Activated CD4-positive, CD25-positive, alpha-beta regulatory T cell (primary cell): ENCODE measurements around the gene ADCY9.
"Not testable (repeated sequence)": the region's sequence is repeated elsewhere in the genome, so short reads cannot be mapped to it uniquely, and the experiment has no call there.

Experiments
- DNase-seq, 4 experiments: peaks; one replicate each; lab custom pipeline; 2025; lab: John Stamatoyannopoulos, UW

ADCY9 gene

DNA sequence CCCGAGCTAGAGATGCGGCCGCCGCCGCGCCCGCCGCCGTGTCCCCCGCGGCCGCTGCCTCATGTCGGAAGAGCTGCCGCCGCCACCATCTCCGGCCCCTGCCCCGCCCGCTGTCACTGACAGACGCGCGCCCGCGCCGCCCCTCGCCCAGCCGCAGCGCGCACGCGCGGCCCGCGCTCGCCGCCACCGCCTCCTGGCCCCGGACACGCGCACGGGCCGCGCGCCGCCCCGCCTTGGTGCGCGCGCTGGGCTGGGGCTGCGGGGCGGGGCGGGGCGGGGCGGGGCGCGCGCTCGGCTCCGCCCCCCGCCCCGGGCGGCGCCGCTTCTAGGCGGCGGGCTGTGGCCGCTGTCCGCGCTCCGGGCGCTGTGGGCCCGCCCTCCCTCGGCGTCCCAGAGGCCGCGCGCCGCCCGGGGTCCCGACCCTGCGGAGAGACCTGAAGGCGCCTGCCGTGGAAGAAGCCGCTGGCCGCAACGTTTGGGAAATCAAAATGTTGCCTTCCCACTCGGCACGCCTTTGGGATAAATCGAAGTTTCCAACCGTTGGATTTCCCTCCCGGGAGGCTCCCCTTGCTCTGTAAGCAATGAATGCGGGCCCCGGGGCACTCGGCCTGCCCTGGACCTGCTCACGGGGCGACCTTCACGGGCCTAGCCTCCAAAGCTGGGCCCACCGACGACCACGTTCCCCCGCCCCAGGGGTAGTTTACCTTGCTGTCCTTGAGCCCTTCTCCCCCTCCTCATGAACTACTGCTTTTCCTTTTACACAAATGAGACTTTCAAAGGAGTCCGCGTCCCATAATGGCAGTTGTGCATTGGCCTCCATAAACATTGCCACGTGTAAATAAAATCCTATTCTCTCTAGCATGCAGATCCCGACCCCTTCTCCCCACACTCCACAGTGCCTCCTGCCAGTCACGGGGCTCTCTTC is at the start of gene ADCY9:
ADCY9 (minus strand) TSS at position 118 of the 925 bp plus-strand sequence. CDS start 1,000 bp downstream, outside the sequence.
- DNase-seq: peak; percentile 14 to 62 (median 42)

DNA sequence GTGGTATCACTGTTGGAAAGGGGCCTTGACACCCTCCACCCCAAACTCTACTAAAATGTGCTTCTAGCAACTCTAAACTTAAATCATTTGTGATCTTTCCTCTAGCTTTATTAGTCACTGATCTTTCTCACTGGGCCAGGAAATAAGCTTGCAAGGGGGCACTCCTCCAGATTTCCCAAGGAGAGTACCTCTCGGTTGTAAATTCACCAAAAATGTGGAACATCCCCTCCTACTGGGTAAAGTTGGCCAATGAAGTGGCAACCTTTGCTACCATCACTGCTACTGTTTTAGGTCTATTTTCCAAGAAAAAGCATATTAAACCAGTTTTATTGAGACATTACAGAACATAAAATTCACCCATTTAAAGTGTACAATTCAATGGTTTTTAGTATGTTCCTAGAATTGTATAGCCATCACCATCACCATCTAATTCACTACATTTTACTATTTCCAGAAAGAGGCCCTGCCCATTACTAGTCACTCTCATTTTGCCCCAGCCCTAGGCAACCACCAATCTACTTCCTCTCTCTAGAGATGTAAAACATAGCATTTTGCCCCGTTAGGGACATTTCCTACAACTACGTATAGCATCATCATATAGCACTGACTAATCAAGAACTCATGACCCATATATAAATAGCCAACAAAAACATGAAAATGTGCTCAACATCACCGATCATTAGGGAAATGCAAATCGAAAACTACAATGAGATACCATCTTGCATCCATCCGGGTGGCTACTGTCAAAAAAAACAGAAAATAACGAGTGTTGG is 44.6 kb upstream of the ADCY9 start:
- no peak for DNase-seq

DNA sequence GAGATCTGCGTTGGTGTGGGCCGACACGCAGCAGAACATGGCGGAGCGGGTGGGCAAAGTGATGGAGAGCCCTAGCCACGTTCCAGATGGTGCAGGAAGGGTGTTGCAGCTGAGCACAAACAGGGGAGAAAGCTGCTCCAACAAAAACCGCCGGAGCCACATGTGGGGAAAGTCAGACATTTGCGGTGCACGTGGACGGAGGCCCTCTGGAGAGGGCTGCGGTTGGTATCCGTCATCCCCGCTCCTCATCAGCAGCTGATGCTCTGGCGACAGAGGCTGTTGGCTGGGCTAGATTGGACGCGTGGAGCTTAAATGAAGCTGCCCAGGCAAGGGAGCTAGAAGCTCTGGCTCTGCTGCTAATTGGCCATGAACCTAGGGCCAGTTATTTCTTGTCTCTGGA is 43.5 kb upstream of the ADCY9 start:
- DNase-seq: no peak

DNA sequence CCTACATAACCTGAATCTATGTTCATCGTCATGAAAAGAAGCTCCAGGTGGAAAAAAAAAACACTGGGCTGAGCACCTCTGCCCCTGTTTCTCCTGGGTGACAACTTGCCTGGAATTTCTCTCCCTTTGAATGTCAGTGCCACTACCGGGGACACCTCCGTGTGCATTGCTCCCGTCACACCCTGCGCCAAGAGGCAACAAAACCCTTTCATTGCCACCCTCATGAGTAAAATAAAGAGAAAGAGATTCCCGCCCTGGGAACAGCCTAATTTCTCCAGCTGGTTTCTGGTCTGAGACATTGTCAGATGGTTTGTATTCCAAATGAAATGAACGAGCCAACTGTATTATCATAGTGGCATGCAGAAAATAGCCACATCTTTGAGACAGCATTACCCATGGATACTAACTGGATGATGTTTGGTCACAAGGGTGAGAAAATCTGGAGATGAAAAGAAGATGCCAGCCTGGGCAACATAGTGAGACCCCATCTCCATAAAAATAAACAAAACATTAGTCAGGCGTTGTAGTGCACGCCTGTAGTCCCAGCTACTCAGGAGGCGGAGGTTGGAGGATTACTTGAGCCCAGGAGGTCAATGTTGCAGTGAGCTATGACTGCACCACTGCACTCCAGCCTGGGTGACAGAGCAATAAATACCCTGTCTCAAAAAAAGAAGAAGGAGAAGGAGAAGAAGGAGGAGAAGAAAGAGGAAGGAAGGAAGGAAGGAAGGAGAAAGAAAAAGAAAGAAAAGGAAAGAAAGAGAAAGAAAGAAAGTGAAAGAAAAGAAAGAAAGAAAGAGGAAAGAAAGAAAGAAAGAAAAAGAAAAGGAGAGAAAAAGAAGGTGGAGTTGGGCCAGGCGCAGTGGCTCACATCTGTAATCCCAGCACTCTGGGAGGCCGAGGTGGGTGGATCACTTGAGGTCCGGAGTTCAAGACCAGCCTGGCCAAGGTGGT is 42.2 kb upstream of the ADCY9 start:
- DNase-seq: no peak

DNA sequence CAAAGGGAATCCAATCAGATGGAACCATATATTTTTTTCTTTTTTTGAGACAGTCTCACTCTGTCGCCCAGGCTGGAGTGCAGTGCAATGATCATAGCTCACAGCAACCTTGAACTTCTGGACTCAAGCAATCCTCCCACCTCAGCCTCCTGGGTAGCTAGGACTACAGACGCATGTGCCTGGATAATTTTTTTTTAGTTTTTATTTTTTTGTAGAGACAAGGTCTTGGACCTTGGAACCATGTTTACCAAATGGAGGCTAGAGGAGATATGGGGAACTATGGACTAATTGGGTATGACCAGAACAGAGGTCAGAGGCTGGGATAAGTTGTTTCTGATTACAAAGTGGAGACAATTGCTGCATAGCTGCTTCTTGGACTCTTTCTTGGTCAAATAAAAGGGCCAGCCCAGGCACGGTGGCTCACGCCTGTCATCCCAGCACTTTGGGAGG is 41.2 kb upstream of the ADCY9 start:
- DNase-seq: no peak

DNA sequence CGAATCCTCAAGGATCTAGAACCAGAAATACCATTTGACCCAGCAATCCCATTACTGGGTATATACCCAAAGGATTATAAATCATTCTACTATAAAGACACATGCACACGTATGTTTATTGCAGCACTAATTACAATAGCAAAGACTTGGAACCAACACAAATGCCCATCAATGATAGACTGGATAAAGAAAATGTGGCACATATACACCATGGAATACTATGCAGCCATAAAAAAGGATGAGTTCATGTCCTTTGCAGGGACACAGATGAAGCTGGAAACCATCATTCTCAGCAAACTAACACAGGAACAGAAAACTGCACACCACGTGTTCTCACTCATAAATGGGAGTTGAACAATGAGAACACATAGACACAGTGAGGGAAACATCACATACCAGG is 40.3 kb upstream of the ADCY9 start:
- DNase-seq: not testable (repeated sequence)

DNA sequence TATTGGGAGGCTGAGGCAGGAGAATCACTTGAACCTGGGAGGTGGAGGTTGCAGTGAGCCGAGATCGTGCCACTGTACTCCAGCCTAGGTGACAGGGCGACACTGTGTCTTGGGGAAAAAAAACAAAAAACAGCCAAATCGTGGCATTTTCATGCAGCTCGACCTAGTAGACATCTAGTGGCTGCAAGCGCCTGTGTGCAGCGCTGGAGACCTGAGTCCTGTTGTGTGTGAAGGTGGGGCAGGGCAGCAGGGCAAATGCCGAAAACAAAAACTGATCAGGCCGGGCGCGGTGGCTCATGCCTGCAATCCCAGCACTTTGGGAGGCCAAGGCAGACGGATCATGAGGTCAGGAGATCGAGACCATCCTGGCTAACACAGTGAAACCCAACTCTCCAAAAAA is 37.1 kb upstream of the ADCY9 start:
- DNase-seq: not testable (repeated sequence)

DNA sequence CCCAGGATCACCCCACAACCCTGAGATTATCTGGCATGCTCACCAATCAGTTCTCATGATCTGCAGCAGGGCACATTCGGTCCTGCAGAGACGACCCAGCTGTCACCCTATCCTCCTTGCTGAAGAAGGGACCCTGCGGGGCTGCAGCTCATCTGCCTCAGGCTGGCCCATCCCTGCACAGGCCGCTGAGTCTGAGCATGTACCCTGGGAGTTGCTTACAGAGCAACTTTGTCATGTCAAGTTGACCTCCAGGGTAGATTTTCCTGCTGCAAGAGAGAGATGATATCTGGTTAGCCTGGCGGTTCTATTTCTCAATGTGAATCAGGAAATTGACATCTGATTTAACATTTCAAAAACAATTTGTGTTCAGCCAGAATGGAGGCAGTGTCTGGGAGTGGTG is 36.0 kb upstream of the ADCY9 start:
- no peak for DNase-seq

DNA sequence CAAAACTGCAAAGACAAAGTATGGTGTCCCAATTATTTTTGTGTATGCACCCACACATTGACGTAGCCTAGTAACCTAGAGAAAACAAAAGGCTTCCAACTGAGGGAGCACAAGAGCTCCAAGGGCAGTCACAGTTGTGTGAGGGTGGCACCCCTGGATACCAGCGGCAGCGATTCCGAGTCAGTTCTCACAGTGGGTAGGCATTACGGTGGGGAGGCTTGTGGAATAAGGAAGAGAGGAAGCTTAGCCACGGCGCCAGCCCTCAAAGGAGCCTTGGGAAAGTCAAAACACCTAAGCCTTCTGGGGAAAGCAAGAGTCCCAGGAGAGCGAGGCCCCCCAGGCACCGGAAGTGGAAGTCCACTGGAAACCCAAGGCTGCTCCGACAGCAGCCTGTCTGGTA is 31.0 kb upstream of the ADCY9 start:
- DNase-seq: no peak

DNA sequence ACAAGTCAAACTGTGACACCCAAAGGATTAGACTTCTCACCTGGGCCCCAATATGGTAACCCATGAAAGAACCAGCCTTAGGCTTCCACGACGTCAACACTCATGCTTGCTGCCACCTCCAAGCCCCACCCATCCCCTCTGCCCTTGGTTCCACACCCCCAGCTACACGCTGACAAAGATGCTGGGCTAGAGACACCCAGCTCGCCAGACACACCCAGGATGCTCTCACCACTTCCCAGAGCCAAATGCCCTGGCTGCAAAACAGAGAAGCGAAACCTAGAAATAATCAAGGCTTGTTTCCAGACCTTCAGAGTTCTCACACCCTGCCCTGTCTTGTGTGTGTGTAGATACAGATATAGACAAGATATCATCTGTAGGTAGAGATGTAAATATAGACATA is 26.0 kb upstream of the ADCY9 start:
- DNase-seq: no peak

DNA sequence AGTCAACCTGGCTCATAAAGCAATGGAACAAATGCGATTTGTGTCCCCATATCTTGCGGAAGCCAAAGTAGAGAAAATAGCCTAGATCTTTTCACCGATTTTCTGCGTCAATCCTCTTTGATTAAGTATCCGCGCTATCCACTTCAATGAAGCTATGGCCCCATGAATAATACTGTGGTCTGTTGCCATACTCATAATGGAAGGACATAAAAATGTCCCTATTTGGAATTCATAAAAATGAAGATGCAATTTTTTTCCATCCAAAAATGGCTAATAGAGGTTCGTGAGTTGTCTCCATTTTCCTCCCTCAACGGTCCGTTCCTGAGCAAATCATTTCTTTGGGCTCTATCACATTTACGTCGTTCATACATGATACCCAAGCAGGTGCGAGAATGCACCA is 25.4 kb upstream of the ADCY9 start:
- DNase-seq: no peak

DNA sequence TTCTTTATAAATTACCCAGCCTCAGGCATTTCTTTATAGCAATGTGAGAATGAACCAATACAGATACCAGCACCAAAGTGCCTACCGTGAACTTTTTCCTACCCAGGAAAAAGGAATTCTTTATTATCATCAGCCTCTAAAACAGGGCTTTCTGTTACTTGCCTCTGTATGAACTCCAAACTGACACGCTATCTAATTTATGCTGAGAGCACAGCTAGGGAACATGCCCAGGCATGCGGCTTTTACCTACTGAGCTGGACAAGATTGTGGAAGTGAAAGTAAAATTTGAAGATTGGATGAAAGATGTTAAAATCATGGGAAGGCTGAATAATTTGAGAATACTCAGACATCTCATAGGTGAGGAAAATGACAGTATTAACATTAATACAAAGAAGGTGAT is 24.4 kb upstream of the ADCY9 start:
- no peak for DNase-seq

DNA sequence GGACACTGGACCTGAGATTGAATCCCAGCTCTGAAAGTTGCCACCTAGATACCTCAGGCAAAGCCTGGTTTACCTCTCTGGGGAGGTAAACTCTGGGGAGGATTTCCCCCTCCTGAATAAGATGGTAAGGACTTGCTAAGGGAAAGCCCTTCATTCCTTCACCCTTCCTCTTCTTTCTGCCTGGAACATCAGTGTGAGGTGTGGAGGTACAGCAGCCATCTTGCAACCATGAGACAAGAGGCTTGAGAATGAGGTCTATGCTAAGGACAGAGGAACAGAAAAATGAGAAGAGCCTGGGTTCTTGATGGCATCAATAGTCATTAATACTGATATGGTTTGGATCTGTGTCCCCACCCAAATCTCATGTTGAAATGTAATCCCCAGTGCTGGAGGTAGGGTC is 23.7 kb upstream of the ADCY9 start:
- no peak for DNase-seq

DNA sequence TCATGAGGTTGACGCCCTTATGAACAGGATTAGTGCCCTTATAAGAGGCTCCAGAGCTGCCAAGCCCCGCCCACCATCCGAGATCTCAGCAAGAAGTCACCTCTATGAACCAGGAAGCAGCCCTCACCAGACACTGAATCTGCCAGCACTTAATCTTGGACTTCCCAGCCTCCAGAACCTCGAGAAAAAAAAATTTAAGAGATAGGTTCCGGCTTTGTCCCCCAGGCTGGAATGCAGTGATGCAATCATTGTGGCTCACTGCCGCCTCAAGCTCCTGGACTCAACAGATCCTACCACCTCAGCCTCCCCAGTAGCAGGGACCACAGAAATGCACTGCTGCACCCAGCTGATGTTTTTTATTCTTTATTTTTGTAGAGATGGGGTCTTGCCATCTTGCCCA is 22.5 kb upstream of the ADCY9 start:
- no peak for DNase-seq

DNA sequence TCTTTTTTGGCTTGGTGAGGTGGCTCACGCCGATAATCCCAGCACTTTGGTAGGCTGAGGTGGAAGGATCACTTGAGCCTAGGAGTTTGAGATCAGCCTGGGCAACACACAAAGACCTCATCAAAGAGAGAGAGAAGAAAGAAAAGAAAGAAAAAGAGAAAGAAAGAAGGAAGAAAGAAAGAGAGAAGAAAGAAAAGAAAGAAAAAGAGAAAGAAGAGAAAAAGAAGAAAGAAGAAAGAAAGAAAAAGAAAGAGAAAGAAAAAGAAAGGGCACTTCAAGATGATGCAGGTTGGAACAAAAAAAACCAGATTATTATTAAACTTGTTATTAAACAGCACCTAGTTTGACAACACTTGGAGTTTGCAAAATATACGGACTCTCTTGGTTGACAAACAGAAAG is 21.2 kb upstream of the ADCY9 start:
- no peak for DNase-seq

DNA sequence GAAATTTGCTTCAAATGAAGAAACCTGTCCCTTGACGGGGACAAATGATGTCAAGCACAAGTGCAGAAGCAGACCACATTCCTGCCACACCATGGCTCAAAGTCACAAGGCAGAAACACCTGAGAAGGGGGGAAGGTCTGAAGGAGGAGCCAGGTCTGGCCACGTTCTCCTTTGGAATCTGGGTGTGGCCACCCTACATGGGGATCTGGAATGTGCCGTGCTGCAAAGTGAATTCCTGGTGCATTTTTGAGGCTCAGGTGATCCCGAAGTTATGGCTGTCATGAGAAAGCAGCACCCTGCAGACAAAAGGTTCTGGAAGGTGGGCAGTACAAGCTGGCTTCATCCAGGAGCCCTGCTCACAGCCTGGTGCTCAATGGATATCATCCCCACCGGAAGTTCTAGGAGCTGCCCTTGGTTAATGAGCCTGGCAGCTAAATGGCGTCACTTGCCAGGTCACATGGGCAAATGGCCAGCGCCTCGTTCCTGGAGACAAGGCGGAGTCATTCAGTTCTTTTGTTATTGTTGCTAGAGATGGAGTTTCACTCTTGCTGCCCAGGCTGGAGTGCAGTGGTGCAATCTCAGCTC is 20.1 kb upstream of the ADCY9 start:
- no peak for DNase-seq

DNA sequence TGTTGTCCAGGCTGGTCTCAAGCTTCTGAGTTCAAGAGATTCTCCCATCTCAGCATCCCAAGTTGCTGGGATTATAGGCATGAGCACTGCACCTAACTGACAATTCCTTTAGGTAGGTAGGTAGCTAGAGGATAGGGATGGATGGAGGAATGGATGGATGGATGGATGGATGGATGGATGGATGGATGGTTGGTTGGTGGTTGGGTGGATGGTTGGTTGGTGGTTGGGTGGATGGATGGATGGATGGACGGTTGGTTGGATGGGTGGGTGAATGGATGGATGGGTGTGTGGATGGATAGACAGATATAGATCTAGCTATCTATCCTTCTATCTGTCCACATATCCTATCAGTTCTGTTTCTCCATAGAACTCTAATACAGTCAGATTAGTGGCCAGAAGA is 19.3 kb upstream of the ADCY9 start:
- no peak for DNase-seq

DNA sequence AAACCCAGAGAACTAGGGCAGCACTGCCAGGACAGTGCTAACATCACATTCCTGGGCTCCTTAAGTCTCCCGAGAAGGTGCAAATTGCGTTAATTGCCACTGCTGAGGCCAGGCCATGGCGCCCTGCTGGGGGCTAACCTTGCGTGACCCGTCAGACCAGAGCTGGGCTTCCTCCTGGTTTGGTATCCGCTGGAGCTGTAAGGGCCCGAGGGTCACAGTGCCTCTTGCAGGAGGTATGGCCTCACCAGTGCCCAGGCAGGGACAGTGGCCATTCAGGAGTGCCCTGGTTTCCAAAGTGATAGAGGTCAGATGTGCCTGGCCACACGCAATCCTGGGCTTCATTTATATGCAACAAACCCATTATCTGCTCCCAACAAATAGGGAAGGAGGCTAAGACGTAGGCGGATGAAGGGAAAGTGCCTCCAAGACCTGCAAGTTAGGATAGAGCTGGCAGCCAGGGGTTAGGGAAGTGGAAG is 17.7 kb upstream of the ADCY9 start:
- no peak for DNase-seq

DNA sequence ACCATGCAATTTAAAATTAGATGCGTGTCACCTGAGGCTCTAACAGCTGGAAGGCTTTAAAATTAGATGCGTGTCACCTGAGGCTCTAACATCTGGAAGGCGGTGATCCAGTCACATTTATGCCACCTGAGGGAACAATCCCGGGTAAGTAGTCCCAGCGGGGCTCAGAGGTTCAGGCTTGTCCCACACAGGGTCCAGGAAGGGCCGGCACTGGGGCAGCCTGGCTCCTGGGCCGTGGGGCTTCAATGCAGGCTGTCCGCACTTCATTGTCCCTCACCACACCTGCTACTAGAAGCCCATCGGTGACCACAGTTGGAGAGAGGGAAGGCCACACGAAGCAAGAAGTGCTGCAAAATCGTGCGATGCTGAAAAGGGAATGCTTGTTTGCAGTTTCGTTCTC is 15.4 kb upstream of the ADCY9 start:
- no peak for DNase-seq

DNA sequence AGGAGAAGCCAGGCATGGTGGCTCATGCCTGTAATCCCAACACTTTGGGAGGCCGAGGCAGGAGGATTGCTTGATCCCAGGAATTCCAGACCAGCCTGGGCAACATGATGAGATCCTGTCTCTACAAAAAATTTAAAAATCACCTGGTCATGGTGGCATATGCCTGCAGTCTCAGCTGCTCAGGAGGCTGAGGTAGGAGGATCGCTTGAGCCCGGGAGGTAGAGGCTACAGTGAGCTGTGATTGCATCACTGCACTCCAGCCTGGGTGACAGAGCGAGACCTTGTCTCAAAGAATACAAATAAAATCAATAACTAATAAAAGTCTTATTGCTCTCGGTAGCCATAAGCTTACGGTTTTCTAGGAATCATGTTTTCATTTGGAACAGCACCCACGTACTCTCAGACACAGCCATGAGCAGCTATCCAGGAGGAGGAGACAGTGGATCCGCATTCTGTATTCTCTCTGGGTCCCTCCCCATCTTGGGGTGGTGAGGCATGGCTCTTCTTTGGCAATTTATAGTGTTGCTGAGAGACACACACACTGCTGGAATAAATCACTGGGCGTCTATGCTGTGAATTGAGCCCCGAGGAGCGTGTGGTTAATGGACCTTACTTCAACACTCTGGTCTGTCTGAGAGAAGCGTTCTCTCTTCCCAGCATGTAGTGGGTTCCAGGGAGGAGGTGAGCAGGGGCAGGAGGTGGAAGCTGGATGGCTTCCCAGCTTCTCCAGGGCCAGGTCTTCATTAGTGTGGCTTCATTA is 8.5 kb upstream of the ADCY9 start:
- DNase-seq: no peak
